IMR-90 (cell line): Measurements from ENCODE around the gene AJM1. TPM values are rescaled to one million over a fixed set of nuclear protein-coding genes. Genes with fewer than 3 reads are reported as not detected.

Source experiments
- ATAC-seq: fragments of 200-7000 bp; cut with Tn5 transposase; 2 replicates; pipeline ENCODE4 v1.9.1; 2020; ENCODE audit warnings: low read depth, mild to moderate bottlenecking, moderate library complexity
- BruUV-seq: library from RNA; stranded (reverse); fragments of 400-500 nt; replicated peaks from 2 replicates; lab custom pipeline; 2021; lab: Mats Ljungman, UMichigan
- CTCF ChIA-PET: fragments of 300-600 bp; formaldehyde crosslinking; extraction: SDS; loops from one replicate; lab custom pipeline; 2021; ENCODE audit warnings: antibody characterized with exemption; lab: Yijun Ruan, JAX
- POLR2A ChIA-PET: fragments of 300-600 bp; sonication (Branson Sonifier 250); formaldehyde crosslinking; loops from one replicate; lab custom pipeline; 2022; ENCODE audit warnings: antibody characterized with exemption; ENCODE audit not compliant: unreplicated experiment; lab: Charles Lee
- DNase-seq: peaks from one replicate; pipeline ENCODE4 v3.0.0; 2013
- H2AFZ ChIP-seq: replicated peaks from 2 replicates; pipeline ENCODE3; 2013; ENCODE audit warnings: low read length, mild to moderate bottlenecking; ENCODE audit not compliant: poor library complexity
- H2AK5ac ChIP-seq: 2 replicates; pipeline ENCODE4 v1.6.1; 2013; ENCODE audit warnings: low read depth, low read length, inconsistent platforms
- H2AK9ac ChIP-seq: replicated peaks from 2 replicates; pipeline ENCODE3; 2013; ENCODE audit warnings: mild to moderate bottlenecking, low read depth, low read length, moderate library complexity; ENCODE audit not compliant: poor library complexity
- H2BK120ac ChIP-seq: 2 replicates; pipeline ENCODE4 v1.6.1; 2013; ENCODE audit warnings: low read depth, low read length, inconsistent platforms
- H2BK15ac ChIP-seq: 3 replicates; pipeline ENCODE4 v1.6.1; 2013; ENCODE audit warnings: low read depth, low read length, inconsistent platforms
- H2BK20ac ChIP-seq: 2 replicates; pipeline ENCODE4 v1.6.1; 2013; ENCODE audit warnings: low read depth, mild to moderate bottlenecking, inconsistent platforms, low read length, moderate library complexity
- H2BK5ac ChIP-seq: 2 replicates; pipeline ENCODE4 v1.6.1; 2013; ENCODE audit warnings: mild to moderate bottlenecking, low read depth, low read length, inconsistent platforms; ENCODE audit not compliant: poor library complexity, severe bottlenecking
- H3K14ac ChIP-seq: replicated peaks from 2 replicates; pipeline ENCODE4 v1.6.1; 2013; ENCODE audit warnings: low read depth, low read length, inconsistent platforms
- H3K18ac ChIP-seq: 2 replicates; pipeline ENCODE4 v1.6.1; 2013; ENCODE audit warnings: low read depth, low read length, control low read depth
- H3K23ac ChIP-seq: 2 replicates; pipeline ENCODE4 v1.6.1; 2013; ENCODE audit warnings: low read depth, low read length, inconsistent platforms
- H3K27ac ChIP-seq: 2 replicates; pipeline ENCODE4 v1.5.1; 2013; ENCODE audit warnings: mild to moderate bottlenecking, control low read depth, low read length; ENCODE audit not compliant: insufficient read depth
- H3K27me3 ChIP-seq: 2 replicates; pipeline ENCODE4 v1.6.1; 2013; ENCODE audit warnings: low read length; ENCODE audit not compliant: control insufficient read depth, insufficient read depth
- H3K36me3 ChIP-seq: 2 replicates; pipeline ENCODE4 v1.6.1; 2013; ENCODE audit warnings: low read length, mixed read lengths; ENCODE audit not compliant: control insufficient read depth, insufficient read depth
- H3K4ac ChIP-seq: 2 replicates; pipeline ENCODE4 v1.6.1; 2013; ENCODE audit warnings: low read depth, low read length, inconsistent platforms
- H3K4me1 ChIP-seq: 2 replicates; pipeline ENCODE4 v1.6.1; 2013; ENCODE audit warnings: low read length, mixed read lengths; ENCODE audit not compliant: control insufficient read depth, insufficient read depth
- H3K4me2 ChIP-seq: 2 replicates; pipeline ENCODE4 v1.6.1; 2013; ENCODE audit warnings: low read depth, mild to moderate bottlenecking, control low read depth, low read length, moderate library complexity
- H3K4me3 ChIP-seq: 2 replicates; pipeline ENCODE4 v1.5.1; 2013; ENCODE audit warnings: low read depth, mild to moderate bottlenecking, control low read depth, low read length, moderate library complexity; ENCODE audit not compliant: insufficient read depth
- H3K56ac ChIP-seq: 2 replicates; pipeline ENCODE4 v1.6.1; 2013; ENCODE audit warnings: low read length, inconsistent platforms; ENCODE audit not compliant: insufficient read depth; ENCODE audit errors: extremely low read depth
- H3K79me1 ChIP-seq, 2 experiments: 2 replicates each; pipeline ENCODE4 v1.6.1; 2013; ENCODE audit warnings: low read length in 2 of 2, inconsistent platforms in 1 of 2, low read depth in 1 of 2
- H3K9ac ChIP-seq: 2 replicates; pipeline ENCODE4 v1.6.1; 2013; ENCODE audit warnings: low read depth, low read length, control low read depth
- H3K9me1 ChIP-seq: 2 replicates; pipeline ENCODE4 v1.6.1; 2013; ENCODE audit warnings: low read length, inconsistent platforms; ENCODE audit not compliant: insufficient read depth
- H3K9me3 ChIP-seq: 2 replicates; pipeline ENCODE4 v1.6.1; 2013; ENCODE audit warnings: low read length; ENCODE audit not compliant: control insufficient read depth, insufficient read depth
- H4K20me1 ChIP-seq: 2 replicates; pipeline ENCODE4 v1.6.1; 2013; ENCODE audit warnings: low read length, inconsistent platforms; ENCODE audit not compliant: insufficient read depth
- H4K5ac ChIP-seq: 2 replicates; pipeline ENCODE4 v1.6.1; 2013; ENCODE audit warnings: mild to moderate bottlenecking, low read depth, low read length, control low read depth
- H4K8ac ChIP-seq, 2 experiments: 2 replicates each; pipeline ENCODE4 v1.6.1; 2013; ENCODE audit warnings: low read depth in 2 of 2, low read length in 2 of 2, control low read depth in 1 of 2, inconsistent platforms in 1 of 2
- H4K91ac ChIP-seq: 2 replicates; pipeline ENCODE4 v1.6.1; 2013; ENCODE audit warnings: low read depth, low read length, inconsistent platforms; ENCODE audit not compliant: insufficient read depth
- BHLHE40 ChIP-seq: fragments of 150-350 bp; IDR thresholded peaks from 2 replicates; pipeline ENCODE4 v1.6.1; 2016; ENCODE audit warnings: mild to moderate bottlenecking, low read depth, low read length
- CEBPB ChIP-seq: IDR thresholded peaks from 2 replicates; pipeline ENCODE4 v1.6.1; 2012; ENCODE audit warnings: low read depth, low read length, improper control_type of control experiment
- CTCF ChIP-seq: conservative IDR thresholded peaks from 2 replicates; pipeline ENCODE4 v1.5.1; 2012; ENCODE audit warnings: mild to moderate bottlenecking, low read depth, low read length, improper control_type of control experiment
- ELK1 ChIP-seq: fragments of 150-350 bp; IDR thresholded peaks from 2 replicates; pipeline ENCODE4 v1.6.1; 2016; ENCODE audit warnings: low read depth, mild to moderate bottlenecking, low read length, moderate library complexity, borderline replicate concordance
- FOS ChIP-seq: fragments of 150-350 bp; IDR thresholded peaks from 2 replicates; pipeline ENCODE4 v1.6.1; 2016; ENCODE audit warnings: low read depth, low read length
- MAFK ChIP-seq: IDR thresholded peaks from 2 replicates; pipeline ENCODE4 v1.6.1; 2012; ENCODE audit warnings: low read depth, low read length, improper control_type of control experiment
- MXI1 ChIP-seq: IDR thresholded peaks from 2 replicates; pipeline ENCODE4 v1.6.1; 2012; ENCODE audit warnings: low read depth, mild to moderate bottlenecking, low read length, moderate library complexity, borderline replicate concordance
- RCOR1 ChIP-seq: IDR thresholded peaks from 2 replicates; pipeline ENCODE4 v1.6.1; 2012; ENCODE audit warnings: mild to moderate bottlenecking, low read length, improper control_type of control experiment; ENCODE audit not compliant: insufficient replicate concordance
- RFX5 ChIP-seq: IDR thresholded peaks from 2 replicates; pipeline ENCODE4 v1.8.0; 2012; ENCODE audit warnings: low read depth, mild to moderate bottlenecking, low read length, moderate library complexity
- SMC3 ChIP-seq: fragments of 150-350 bp; IDR thresholded peaks from 2 replicates; pipeline ENCODE4 v1.6.1; 2016; ENCODE audit warnings: low read depth, mild to moderate bottlenecking, antibody characterized with exemption, low read length, moderate library complexity
- USF2 ChIP-seq: fragments of 150-350 bp; IDR thresholded peaks from 2 replicates; pipeline ENCODE4 v1.6.1; 2017; ENCODE audit warnings: mild to moderate bottlenecking, antibody characterized with exemption, low read length, low read depth
- WGBS, 2 experiments: methylation state at CpG; one replicate each; pipeline versions ENCODE4 v1.1.5 to v1.1.7; 2013; ENCODE audit warnings: missing lambda C conversion rate in 2 of 2; ENCODE audit not compliant: insufficient read length in 1 of 2; ENCODE audit errors: extremely low coverage in 2 of 2; 5-methylcytosine and 5-hydroxymethylcytosine counted together
- dilution Hi-C: fragments of 300-500 bp; cut with HindIII; formaldehyde crosslinking; loops from one replicate; pipeline ENCODE4 v1.14.3; 2018; ENCODE audit warnings: low sequenced_read_pairs; ENCODE audit not compliant: unreplicated experiment
- in situ Hi-C: fragments of 300-500 bp; cut with MboI; formaldehyde crosslinking; loops from 3 replicates; pipeline ENCODE4 v1.14.3; 2019; ENCODE audit warnings: low sequenced_read_pairs, inconsistent platforms, mixed read lengths
- intact Hi-C: fragments of 100-400 bp; cut with micrococcal nuclease; formaldehyde crosslinking; loops from 2 replicates; pipeline ENCODE4 v1.10.0; 2022
- polyA plus RNA-seq, 3 experiments: library from polyadenylated mRNA; depleted of rRNA; stranded (reverse); fragments of >200 nt; gene quantifications; 2 replicates each; pipeline ENCODE4 v1.2.3, GENCODE V29; 2012; ENCODE audit warnings: low replicate concordance in 1 of 3
- total RNA-seq: library from RNA; depleted of rRNA; stranded (reverse); fragments of >200 nt; gene quantifications from 2 replicates; pipeline ENCODE4 v1.2.3, GENCODE V29; 2012

AJM1 gene
- total and polyA plus RNA-seq, 2 of the 4 experiments (the other 2 are of a cell fraction), result 0.18 to 1.5 TPM

GRCh38 chr9:136845465-136846260, 3.4 kb downstream of the AJM1 start:
- Histone ChIP-seq H2AK5ac (no peak overlapping the region; the same call in 1 of the 2 replicates), H4K20me1 (peaks cover 36% of the 10 kb centered on the region), H2BK20ac (no peak overlapping the region), H3K27ac (no peak overlapping the region), H3K36me3 (peaks cover 6% of the 10 kb centered on the region; the same call in 1 of the 2 replicates), H3K4me1 (peaks cover 18% of the 10 kb centered on the region), H2BK5ac (no peak overlapping the region), H2BK15ac (no peak overlapping the region), H2BK120ac (no peak overlapping the region), H2AFZ (no peak overlapping the region), H4K8ac (no peak overlapping the region), H4K5ac (no peak overlapping the region), H3K9me3 (peaks cover 6% of the 10 kb centered on the region; the same call in 1 of the 2 replicates), H2AK9ac (no peak overlapping the region), H3K9ac (no peak overlapping the region), H3K9me1 (peaks cover 7% of the 10 kb centered on the region; the same call in 1 of the 2 replicates), H3K14ac (no peak overlapping the region), H3K23ac (no peak overlapping the region), H3K4me2 (no peak overlapping the region), H4K91ac (no peak overlapping the region), H3K4me3 (no peak overlapping the region), H3K4ac (no peak overlapping the region), H3K79me1 (peaks cover 9 to 24% of the 10 kb centered on the region in 2 experiments; a peak in 2 of 4 replicates), H3K18ac (no peak overlapping the region), H3K27me3 (peaks cover 22% of the 10 kb centered on the region), H3K56ac (no peak overlapping the region)
- ATAC-seq (no peak), DNase-seq (no peak)
- CTCF ChIA-PET, result no interaction called here
- in situ Hi-C loops (no loop called here), dilution Hi-C loops (no loop called here), intact Hi-C loops (no loop called here)
- TF ChIP-seq USF2, result no peak
- TF ChIP-seq CEBPB, result no peak
- TF ChIP-seq SMC3, result no peak
- TF ChIP-seq RCOR1, result no peak
- TF ChIP-seq RFX5, result no peak
- no peak for TF ChIP-seq FOS
- no peak for TF ChIP-seq BHLHE40
- no peak for TF ChIP-seq CTCF
- TF ChIP-seq ELK1, result no peak
- TF ChIP-seq MAFK, result no peak
- TF ChIP-seq MXI1, result no peak
- POLR2A ChIA-PET, result no interaction called here
- WGBS, 2 experiments, result 29% methylated on average over 49 of the region's 102 CpGs; no CpG with 5 or more reads in 1 of the 2 experiments
- BruUV-seq, result no TSS peak
